Thyroid gland (tissue), 4 donors: Measurements from ENCODE around the gene EFTUD2. TPM values are rescaled to one million over a fixed set of nuclear protein-coding genes. Genes with fewer than 3 reads are reported as not detected.

Experiments
- DNase-seq, 2 donors: peaks; one replicate each; pipeline ENCODE4 v3.0.0-alpha.2; 2019
- H3K27ac ChIP-seq, 3 donors: fragments of 200-600 bp; sonication (generic); 1 replicate in 2 of 3; 2 replicates in 1 of 3; pipeline ENCODE4 v1.5.1; 2016 to 2019; ENCODE audit warnings: mild to moderate bottlenecking in 1 of 3, moderate library complexity in 1 of 3
- H3K27me3 ChIP-seq: fragments of 200-600 bp; sonication (generic); one replicate; pipeline ENCODE4 v1.5.1; 2019
- H3K36me3 ChIP-seq, 2 donors: fragments of 200-600 bp; sonication (generic); one replicate each; pipeline ENCODE4 v1.5.1; 2016 to 2019
- H3K4me1 ChIP-seq, 2 donors: fragments of 200-600 bp; sonication (generic); one replicate each; pipeline ENCODE4 v1.5.1; 2017 to 2019
- H3K4me3 ChIP-seq, 3 donors: fragments of 200-600 bp; sonication (generic); replicated peaks in 1 of 3; 1 replicate in 2 of 3; 2 replicates in 1 of 3; pipeline ENCODE4 v1.5.1; 2016; ENCODE audit warnings: mild to moderate bottlenecking in 1 of 3
- H3K9me3 ChIP-seq: fragments of 200-600 bp; sonication (generic); one replicate; pipeline ENCODE4 v1.5.1; 2017
- POLR2A ChIP-seq, 2 donors: fragments of 450-650 bp; IDR thresholded peaks; one replicate each; pipeline ENCODE4 v1.6.1; 2017; ENCODE audit warnings: antibody characterized with exemption in 2 of 2, mild to moderate bottlenecking in 2 of 2, moderate library complexity in 1 of 2
- WGBS, 2 donors: methylation state at CpG; one replicate each; pipeline ENCODE4 v1.1.5; 2017; 5-methylcytosine and 5-hydroxymethylcytosine counted together
- intact Hi-C: fragments of 100-400 bp; cut with DNase I; formaldehyde crosslinking; loops from one replicate; pipeline ENCODE4 v1.15.1; 2023
- total RNA-seq, 4 donors: library from RNA; depleted of rRNA; stranded (reverse); fragments of >200 nt; gene quantifications; one replicate each; pipeline ENCODE4 v1.2.3, GENCODE V29; 2016
- TF ChIP-seq, protein P1 (sequence below), 6 experiments: fragments of 200-600 bp in 3 of 6; fragments of 450-650 bp in 3 of 6; sonication (generic) in 3 of 6; IDR thresholded peaks; one replicate each; pipeline ENCODE4 v1.5.1; 2016 to 2019; ENCODE audit warnings: antibody characterized with exemption in 6 of 6, mild to moderate bottlenecking in 2 of 6, inconsistent platforms in 1 of 6, moderate library complexity in 1 of 6

Gene EFTUD2
- total RNA-seq, 4 donors from 2014 or later: 49.2 to 110 (median 75.1) TPM

DNA sequence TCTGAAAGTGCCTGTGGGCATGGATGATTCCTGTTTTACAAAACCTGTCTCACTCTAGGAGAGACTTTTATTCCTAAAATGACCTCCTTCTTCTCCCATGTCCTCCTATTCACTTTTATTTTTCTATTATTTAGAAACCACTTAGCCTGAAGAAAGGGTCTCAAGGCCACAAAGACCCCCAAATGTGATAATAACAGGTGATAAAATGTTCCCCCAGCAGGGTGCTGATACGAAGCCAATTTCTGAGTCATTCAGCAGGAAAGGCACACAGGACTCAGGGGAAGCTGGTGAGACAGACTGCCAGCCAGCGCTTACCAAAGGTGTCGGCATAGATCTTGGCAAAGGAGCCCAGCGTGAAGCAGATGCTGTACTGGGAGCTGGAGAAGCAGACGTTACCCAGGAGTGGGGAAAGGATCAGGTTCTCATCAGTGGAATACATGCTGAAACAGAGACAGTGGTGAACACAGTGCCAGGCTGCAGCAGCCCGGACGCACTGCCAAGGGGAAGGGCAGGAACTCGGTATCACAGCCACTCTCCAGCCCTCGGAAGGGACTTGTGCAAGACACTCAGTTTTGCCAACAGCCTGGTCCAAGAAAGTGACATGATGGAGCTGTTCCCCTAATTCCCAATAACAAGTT, 27.0 kb downstream of the EFTUD2 start:
- H3K36me3 ChIP-seq: peaks cover 44 to 70% of the 10 kb centered on the region in 2 donors
- DNase-seq: no peak
- no peak for TF ChIP-seq POLR2A (IDR thresholded peaks at IDR 0.05)
- TF ChIP-seq, protein P1, sequence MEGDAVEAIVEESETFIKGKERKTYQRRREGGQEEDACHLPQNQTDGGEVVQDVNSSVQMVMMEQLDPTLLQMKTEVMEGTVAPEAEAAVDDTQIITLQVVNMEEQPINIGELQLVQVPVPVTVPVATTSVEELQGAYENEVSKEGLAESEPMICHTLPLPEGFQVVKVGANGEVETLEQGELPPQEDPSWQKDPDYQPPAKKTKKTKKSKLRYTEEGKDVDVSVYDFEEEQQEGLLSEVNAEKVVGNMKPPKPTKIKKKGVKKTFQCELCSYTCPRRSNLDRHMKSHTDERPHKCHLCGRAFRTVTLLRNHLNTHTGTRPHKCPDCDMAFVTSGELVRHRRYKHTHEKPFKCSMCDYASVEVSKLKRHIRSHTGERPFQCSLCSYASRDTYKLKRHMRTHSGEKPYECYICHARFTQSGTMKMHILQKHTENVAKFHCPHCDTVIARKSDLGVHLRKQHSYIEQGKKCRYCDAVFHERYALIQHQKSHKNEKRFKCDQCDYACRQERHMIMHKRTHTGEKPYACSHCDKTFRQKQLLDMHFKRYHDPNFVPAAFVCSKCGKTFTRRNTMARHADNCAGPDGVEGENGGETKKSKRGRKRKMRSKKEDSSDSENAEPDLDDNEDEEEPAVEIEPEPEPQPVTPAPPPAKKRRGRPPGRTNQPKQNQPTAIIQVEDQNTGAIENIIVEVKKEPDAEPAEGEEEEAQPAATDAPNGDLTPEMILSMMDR (IDR thresholded peaks at IDR 0.05): no peak
- H3K27me3 ChIP-seq: no peaks in the 10 kb centered on the region
- H3K4me3 ChIP-seq: no peak overlapping the region
- H3K4me1 ChIP-seq: no peaks in the 10 kb centered on the region
- 85% methylated on average over 9 of the region's 9 CpGs for WGBS, 2 donors
- no peak overlapping the region for H3K27ac ChIP-seq
- no peaks in the 10 kb centered on the region for H3K9me3 ChIP-seq
- intact Hi-C loops: no loop called here

DNA sequence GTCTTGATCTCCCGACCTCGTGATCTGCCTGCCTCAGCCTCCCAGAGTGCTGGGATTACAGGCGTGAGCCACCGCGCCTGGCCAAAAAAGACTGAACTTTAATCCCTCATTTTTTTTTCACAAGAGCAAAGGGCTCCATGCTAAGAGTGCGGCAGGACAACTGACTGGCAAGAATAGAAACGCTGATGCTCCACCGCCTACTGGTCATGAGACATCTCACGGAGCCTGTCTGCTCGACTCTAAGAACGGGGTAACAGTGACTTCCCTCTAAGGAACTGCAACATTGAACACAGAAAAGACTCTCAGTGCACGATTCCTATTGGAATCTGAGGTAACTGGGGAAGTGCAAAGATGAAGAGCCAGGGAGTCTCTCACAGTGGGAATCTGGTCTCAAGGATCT, 27.7 kb downstream of the EFTUD2 start:
- no peaks in the 10 kb centered on the region for H3K4me1 ChIP-seq
- intact Hi-C loops: no loop called here

DNA sequence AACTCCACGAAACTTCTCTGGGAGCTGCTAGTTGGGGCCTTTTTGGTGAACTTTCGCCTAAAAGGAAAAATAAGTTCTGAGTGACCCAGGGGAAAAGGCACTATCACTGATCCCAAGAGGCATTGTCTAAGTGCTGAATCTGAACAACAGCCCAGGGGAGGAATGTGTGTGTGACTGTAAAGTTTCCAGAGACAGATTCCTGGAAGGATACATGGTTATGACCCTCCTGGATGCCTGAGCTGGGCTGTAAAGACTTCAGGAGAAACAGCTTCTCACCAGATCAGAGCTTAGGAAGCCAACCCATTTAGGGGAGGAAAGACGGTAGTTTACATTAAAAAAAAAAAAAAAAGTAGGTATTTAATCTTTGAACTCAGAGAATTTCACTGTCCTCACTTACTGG, 31.4 kb downstream of the EFTUD2 start:
- intact Hi-C loops: no loop called here
- TF ChIP-seq, protein P1 (IDR thresholded peaks at IDR 0.05): no peak
- no peak for TF ChIP-seq POLR2A (IDR thresholded peaks at IDR 0.05)
- WGBS, 2 donors: 91 to 96% methylated on average over 3 of the region's 3 CpGs
- no peak overlapping the region for H3K27ac ChIP-seq
- no peak for DNase-seq
- peaks cover 44 to 57% of the 10 kb centered on the region in 2 donors for H3K36me3 ChIP-seq
- H3K4me3 ChIP-seq: no peak overlapping the region
- H3K27me3 ChIP-seq: no peaks in the 10 kb centered on the region
- H3K9me3 ChIP-seq: no peaks in the 10 kb centered on the region
- no peaks in the 10 kb centered on the region for H3K4me1 ChIP-seq

More for the DNA sequence above, 27.7 kb downstream of the EFTUD2 start:
- TF ChIP-seq POLR2A (IDR thresholded peaks at IDR 0.05): no peak
- TF ChIP-seq, protein P1 (IDR thresholded peaks at IDR 0.05): no peak
- Histone ChIP-seq H3K27ac (no peak overlapping the region), H3K36me3 (peaks cover 46 to 70% of the 10 kb centered on the region in 2 donors), H3K27me3 (no peaks in the 10 kb centered on the region), H3K4me3 (no peak overlapping the region), H3K9me3 (no peaks in the 10 kb centered on the region)
- no peak for DNase-seq
- 98 to 99% methylated on average over 12 of the region's 12 CpGs for WGBS, 2 donors

DNA sequence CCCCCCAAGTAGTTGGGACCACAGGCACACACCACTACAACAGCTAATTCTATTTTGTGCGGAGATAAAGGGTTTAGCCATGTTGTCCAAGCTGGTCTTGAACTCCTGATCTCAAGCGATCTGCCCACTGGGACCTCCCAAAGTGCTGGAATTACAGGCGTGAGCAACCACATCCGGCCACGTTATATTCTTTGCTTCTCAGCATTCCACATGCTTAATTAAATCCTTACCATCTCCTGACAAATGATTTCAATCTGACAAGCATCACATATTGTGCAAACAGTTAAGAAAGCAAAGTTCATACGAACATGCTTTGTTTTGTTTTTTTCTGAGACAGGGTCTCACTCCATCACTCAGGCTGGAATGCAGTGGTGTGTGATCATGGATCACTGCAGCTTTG, 33.3 kb downstream of the EFTUD2 start:
- intact Hi-C loops: loop anchor here (2.0 kb wide), 1 partner anchor 91 kb away; no protein-coding TSS in a partner anchor
- H3K27ac ChIP-seq: no peak overlapping the region
- DNase-seq: no peak
- no peak overlapping the region for H3K4me3 ChIP-seq
- peaks cover 48 to 52% of the 10 kb centered on the region in 2 donors for H3K36me3 ChIP-seq
- 90 to 92% methylated on average over 6 of the region's 6 CpGs for WGBS, 2 donors
- H3K27me3 ChIP-seq: no peaks in the 10 kb centered on the region
- H3K4me1 ChIP-seq: no peaks in the 10 kb centered on the region
- TF ChIP-seq POLR2A (IDR thresholded peaks at IDR 0.05): no peak
- TF ChIP-seq, protein P1 (IDR thresholded peaks at IDR 0.05): no peak
- no peaks in the 10 kb centered on the region for H3K9me3 ChIP-seq

DNA sequence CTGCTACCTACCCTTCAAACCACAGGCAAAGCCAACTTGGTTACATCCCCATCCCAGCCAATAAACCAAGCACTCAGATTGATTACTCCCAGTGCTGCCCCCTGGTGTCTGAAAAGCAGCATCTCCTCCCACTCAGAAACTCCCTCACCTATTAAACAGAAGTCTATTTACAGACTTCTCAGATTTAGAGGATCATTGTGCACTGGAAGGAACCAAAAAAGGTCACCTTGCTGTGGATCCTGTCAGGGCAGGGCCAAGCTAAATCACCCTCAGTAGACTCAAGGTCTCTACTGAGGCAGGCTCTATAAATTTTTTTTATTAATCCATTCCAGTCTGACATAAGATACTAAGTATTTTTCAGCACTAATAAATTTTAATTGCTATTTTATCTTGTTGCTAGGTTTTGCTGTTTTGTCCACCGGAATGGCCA, 34.0 kb downstream of the EFTUD2 start:
- no peaks in the 10 kb centered on the region for H3K9me3 ChIP-seq
- no peaks in the 10 kb centered on the region for H3K27me3 ChIP-seq
- H3K27ac ChIP-seq: no peak overlapping the region
- intact Hi-C loops: loop anchor here (2.0 kb wide), 1 partner anchor 90 kb away; no protein-coding TSS in a partner anchor
- TF ChIP-seq, protein P1 (IDR thresholded peaks at IDR 0.05): peak; percentile 52 to 83 (median 77)
- TF ChIP-seq POLR2A (IDR thresholded peaks at IDR 0.05): no peak
- H3K4me3 ChIP-seq: no peak overlapping the region
- no peaks in the 10 kb centered on the region for H3K4me1 ChIP-seq
- peak; percentile 57 to 68 for DNase-seq
- 83 to 85% methylated on average over 1 of the region's 1 CpG for WGBS, 2 donors
- peaks cover 45 to 49% of the 10 kb centered on the region in 2 donors for H3K36me3 ChIP-seq
